ENCODE data around the gene DAAM2.

The DAAM2 gene

DNA sequence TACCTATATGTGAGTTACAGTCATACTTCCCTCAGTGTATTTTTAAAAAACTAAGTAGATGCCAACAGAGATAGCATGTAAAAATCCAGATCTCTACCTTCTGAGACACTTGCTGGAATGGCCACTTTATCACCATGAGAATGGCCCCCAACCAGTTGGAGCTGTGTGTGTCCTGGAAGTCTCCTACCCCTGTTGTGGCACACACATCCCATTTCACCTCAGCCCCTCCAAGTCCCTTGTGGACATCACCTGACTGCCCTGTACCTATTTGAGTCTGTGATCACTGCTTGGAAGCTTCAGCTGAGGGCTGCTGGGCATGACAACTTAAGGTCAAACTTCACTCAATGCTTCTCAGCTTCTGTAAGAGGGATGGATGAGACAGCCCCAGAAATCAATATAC lies 118.0 kb downstream of the DAAM2 start:
- no peak for DNase-seq

GRCh38 chr6:39910744-39911143 lies 118.6 kb downstream of the DAAM2 start:
- DNase-seq, result no peak

GRCh38 chr6:39911513-39912125 lies 119.4 kb downstream of the DAAM2 start:
- DNase-seq, result no peak

- no peak for DNase-seq
These were observed 120.3 kb downstream of the DAAM2 start for GRCh38 chr6:39912446-39912845.

DNA sequence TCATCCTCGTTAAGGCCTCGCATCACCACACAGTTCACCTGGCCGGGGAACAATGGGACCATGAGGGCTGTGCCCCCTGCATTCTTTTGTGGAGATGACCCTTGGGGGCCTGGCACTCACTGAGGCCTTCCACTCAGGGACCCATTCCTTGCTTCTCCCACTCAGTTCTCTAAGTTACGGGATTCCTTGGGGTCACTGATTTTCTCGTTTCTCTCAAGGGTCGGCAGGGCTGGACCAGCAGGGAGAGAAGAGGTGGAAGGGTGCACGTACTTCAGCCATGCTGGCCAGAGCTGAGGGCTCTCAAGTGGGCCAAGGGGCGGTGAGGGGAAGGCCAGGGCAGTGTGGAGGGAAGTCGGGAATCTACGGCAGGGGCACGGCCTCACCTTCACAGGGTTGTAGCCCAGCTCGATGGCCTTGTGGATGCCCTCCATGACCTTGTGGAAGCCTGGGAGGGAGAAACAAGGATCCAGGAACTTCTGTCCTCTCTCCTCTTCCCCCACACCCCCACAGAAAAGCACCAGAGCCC lies 121.3 kb downstream of the DAAM2 start:
- DNase-seq, result no peak

GRCh38 chr6:39914239-39914638 lies 122.1 kb downstream of the DAAM2 start:
- no peak for DNase-seq

GRCh38 chr6:39915866-39916265 lies 123.7 kb downstream of the DAAM2 start:
- DNase-seq, result no peak

DNA sequence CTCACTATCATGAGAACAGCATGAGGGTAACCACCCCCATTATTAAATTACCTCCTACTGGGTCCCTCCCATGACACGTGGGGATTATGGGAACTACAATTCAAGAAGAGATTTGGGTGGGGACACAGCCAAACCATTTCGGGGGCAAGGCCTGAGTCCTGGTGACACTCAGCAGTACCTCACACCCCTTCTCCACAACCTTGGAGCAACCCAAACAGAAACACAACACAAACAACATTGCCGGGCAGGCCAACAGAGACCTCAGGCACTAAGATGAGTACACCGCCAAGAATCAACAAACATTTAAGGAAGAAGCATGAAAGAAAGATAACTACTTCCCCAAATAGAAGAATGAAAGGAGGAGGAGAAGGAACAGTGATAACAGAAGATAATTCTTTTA lies 125.2 kb downstream of the DAAM2 start:
- no peak for DNase-seq

- no peak for DNase-seq
These were observed 125.8 kb downstream of the DAAM2 start for GRCh38 chr6:39917981-39918380.

DNA sequence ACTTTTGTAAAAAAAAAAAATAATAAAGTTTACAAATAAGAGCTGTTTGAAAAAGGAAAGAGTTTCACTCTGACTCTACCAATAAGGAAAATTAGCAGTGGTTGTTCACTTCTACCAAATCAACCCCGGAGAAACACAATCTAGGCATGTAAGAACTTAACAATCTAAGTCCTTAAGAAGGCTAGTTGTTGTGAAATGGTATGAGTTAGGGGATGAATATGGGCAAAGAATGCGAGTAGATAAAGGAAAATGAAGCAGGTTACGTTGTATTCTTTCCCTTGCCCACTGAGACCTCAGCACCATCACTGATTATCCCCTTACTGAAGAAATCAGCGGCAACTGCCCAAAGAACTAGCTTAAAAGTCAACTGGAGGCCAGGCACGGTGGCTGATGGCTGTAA lies 126.7 kb downstream of the DAAM2 start:
- DNase-seq, result no peak

- no peak for DNase-seq
These were observed 128.0 kb downstream of the DAAM2 start for GRCh38 chr6:39920157-39920556.

- DNase-seq, result no peak
These were observed 130.6 kb downstream of the DAAM2 start for GRCh38 chr6:39922821-39923220.

GRCh38 chr6:39923394-39923793 lies 131.2 kb downstream of the DAAM2 start:
- peak in 10 of 14 donors; percentile 14 to 85 (median 40) for DNase-seq

GRCh38 chr6:39923861-39924260 lies 131.7 kb downstream of the DAAM2 start:
- no peak for DNase-seq

- peak in 1 of 14 donors; percentile 7 for DNase-seq
These were observed 132.1 kb downstream of the DAAM2 start for GRCh38 chr6:39924283-39924682.

DNA sequence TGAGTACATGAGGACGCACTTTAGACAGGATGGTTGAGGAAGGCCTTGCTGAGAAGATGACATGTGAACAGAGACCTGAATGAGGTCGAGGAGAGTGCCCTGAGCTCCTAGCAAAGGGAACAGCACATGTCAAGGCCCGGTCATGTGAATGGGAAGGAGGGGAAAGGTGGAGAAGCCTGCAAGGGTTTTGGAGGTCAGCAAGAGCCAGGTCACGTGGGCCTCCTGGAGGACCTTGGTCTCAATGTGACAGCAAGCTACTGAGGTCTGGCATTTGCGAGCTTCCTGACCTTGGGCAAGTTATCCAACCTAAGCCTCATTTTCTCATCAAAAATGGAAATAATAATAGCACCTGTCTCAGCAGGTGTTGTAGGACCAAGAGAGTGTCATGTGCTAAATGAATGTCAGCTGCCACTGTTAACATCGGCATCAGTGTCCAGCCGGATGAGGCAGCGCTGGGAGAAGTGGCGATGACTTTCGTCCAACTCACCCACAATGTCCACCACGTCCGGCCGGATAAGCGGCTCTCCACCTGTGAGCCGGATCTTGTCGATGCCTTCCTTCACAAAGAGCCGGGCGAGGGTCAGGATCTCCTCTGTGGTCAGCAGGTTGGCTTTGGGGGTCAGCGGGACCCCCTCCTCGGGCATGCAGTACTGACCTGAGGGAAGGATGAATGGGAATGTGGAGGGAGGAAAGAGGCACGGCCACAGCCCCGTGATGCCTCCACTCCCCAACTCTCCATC lies 133.2 kb downstream of the DAAM2 start:
- DNase-seq, result no peak

GRCh38 chr6:39925931-39926290 lies 133.7 kb downstream of the DAAM2 start:
- DNase-seq, result no peak

- no peak for DNase-seq
These were observed 134.5 kb downstream of the DAAM2 start for GRCh38 chr6:39926668-39927067.

GRCh38 chr6:39927159-39927558 lies 135.0 kb downstream of the DAAM2 start:
- no peak for DNase-seq

- no peak for DNase-seq
These were observed 137.0 kb downstream of the DAAM2 start for GRCh38 chr6:39929039-39929732.

DNA sequence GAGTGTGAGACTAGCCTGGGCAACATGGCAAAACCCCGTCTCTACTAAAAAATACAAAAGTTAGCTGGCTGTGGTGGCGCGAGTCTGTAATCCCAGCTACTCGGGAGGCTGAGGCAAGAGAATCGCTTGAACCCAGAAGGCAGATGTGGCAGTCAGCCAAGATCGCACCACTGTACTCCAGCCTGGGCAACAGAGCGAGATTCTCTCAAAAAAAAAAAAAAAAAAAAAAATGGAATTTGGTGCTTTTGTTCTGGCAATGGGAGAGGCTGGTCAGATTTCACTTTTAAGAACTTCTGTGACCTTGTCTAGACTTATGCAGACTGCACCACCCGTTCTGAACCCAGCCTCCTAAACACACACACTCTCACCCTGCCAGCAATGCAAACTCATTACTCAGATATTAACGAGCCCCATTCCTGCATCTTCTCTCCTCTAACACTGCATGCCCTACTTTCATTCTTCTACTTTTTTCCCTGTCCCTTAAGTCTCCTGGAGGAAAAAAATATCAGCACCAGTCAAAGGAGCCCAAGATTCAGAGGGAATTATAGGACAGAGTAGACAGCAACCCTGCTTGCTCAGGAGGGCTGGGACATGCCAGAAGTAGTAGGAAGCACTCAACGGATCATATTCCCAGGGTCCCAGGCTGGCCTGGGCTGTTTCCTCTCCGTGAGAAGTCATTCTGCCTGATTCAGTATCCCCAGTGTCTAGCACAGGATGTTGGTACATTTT lies 137.7 kb downstream of the DAAM2 start:
- no peak for DNase-seq

GRCh38 chr6:39930540-39930939 lies 138.4 kb downstream of the DAAM2 start:
- DNase-seq, result no peak

GRCh38 chr6:39931607-39932006 lies 139.4 kb downstream of the DAAM2 start:
- DNase-seq, result peak in 1 of 14 donors; percentile 13
